Activated CD8-positive, alpha-beta memory T cell treated with anti-CD3 and anti-CD28 coated beads, Interleukin-2, amount 10 ng/mL, durations not matched to agents 7 days and 5 days (primary cell): ENCODE results near the gene SGSM1. TPM values are rescaled to one million over a fixed set of nuclear protein-coding genes. Genes with fewer than 3 reads are reported as not detected.

Experiments used
- ATAC-seq: fragments of 150-1000 bp; cut with Tn5 transposase; one replicate; pipeline ENCODE4 v1.10.0; 2021; ENCODE audit warnings: moderate library complexity
- CTCF ChIA-PET: fragments of 350-600 bp; sonication (Branson Sonifier 250); formaldehyde crosslinking; loops from one replicate; lab custom pipeline; 2021; ENCODE audit warnings: antibody characterized with exemption; lab: Charles Lee
- DNase-seq: peaks from one replicate; pipeline ENCODE4 v3.0.0-alpha.2; 2020
- H3K27ac Mint-ChIP-seq: one replicate; pipeline ENCODE4 v1.8.0; 2021; ENCODE audit warnings: mild to moderate bottlenecking, mixed read lengths
- H3K27me3 Mint-ChIP-seq: one replicate; pipeline ENCODE4 v1.8.0; 2021; ENCODE audit warnings: mixed read lengths
- H3K36me3 Mint-ChIP-seq: one replicate; pipeline ENCODE4 v1.8.0; 2021; ENCODE audit warnings: mild to moderate bottlenecking, mixed read lengths
- H3K4me1 Mint-ChIP-seq: one replicate; pipeline ENCODE4 v1.8.0; 2021; ENCODE audit warnings: mixed read lengths
- H3K4me3 Mint-ChIP-seq: one replicate; pipeline ENCODE4 v1.8.0; 2021; ENCODE audit warnings: mild to moderate bottlenecking, moderate library complexity, mixed read lengths
- H3K9me3 Mint-ChIP-seq: one replicate; pipeline ENCODE4 v1.8.0; 2022; ENCODE audit warnings: low read depth, mixed read lengths
- total RNA-seq, 2 experiments: library from RNA; stranded (reverse); gene quantifications; one replicate each; pipeline ENCODE4 v1.2.3, GENCODE V29; 2021

The SGSM1 gene
- total RNA-seq, 2 experiments from 2014 or later = 0.09 TPM

- no peak for ATAC-seq
- CTCF ChIA-PET = no interaction called here
- Mint-ChIP-seq H3K27me3 (peaks cover 38% of the 10 kb centered on the region), H3K9me3 (no peaks in the 10 kb centered on the region), H3K27ac (no peak overlapping the region), H3K36me3 (no peaks in the 10 kb centered on the region), H3K4me3 (no peak overlapping the region), H3K4me1 (peaks cover 8% of the 10 kb centered on the region)
- DNase-seq = no peak
Measured at GRCh38 chr22:24957043-24957442, 151.0 kb downstream of the SGSM1 start.

- Mint-ChIP-seq H3K4me1 (peaks cover 3% of the 10 kb centered on the region), H3K36me3 (no peaks in the 10 kb centered on the region), H3K27ac (no peak overlapping the region), H3K9me3 (no peaks in the 10 kb centered on the region), H3K27me3 (peaks cover 10% of the 10 kb centered on the region), H3K4me3 (no peak overlapping the region)
- DNase-seq (no peak), ATAC-seq (no peak)
- CTCF ChIA-PET = interaction anchor here (1.4 to 2.5 kb wide), 3 partner anchors 10 to 96 kb away, joined by 3 to 10 read pairs (median 7); no protein-coding TSS in a partner anchor
Measured at GRCh38 chr22:24961217-24961844, 155.3 kb downstream of the SGSM1 start.

- Mint-ChIP-seq H3K36me3 (no peaks in the 10 kb centered on the region), H3K4me1 (peaks cover 3% of the 10 kb centered on the region), H3K9me3 (no peaks in the 10 kb centered on the region), H3K27me3 (peaks cover 6% of the 10 kb centered on the region), H3K27ac (no peak overlapping the region), H3K4me3 (no peak overlapping the region)
- CTCF ChIA-PET = interaction anchor here (1.4 to 2.5 kb wide), 3 partner anchors 86 to 149 kb away, joined by 4 to 10 read pairs (median 7); no protein-coding TSS in a partner anchor
- DNase-seq = no peak
- no peak for ATAC-seq
Measured at GRCh38 chr22:24962094-24962493, 156.1 kb downstream of the SGSM1 start.

GRCh38 chr22:24962835-24963234 is 156.8 kb downstream of the SGSM1 start:
- no peaks in the 10 kb centered on the region for H3K36me3 Mint-ChIP-seq
- no peaks in the 10 kb centered on the region for H3K9me3 Mint-ChIP-seq
- no peak overlapping the region for H3K4me3 Mint-ChIP-seq
- CTCF ChIA-PET = interaction anchor here (0.7 to 2.5 kb wide), 4 partner anchors 17 to 149 kb away, joined by 4 to 10 read pairs (median 6); no protein-coding TSS in a partner anchor
- peaks cover 6% of the 10 kb centered on the region for H3K27me3 Mint-ChIP-seq
- peaks cover 3% of the 10 kb centered on the region for H3K4me1 Mint-ChIP-seq
- ATAC-seq (no peak), DNase-seq (no peak)
- no peak overlapping the region for H3K27ac Mint-ChIP-seq

- DNase-seq = no peak
- Mint-ChIP-seq H3K4me3 (no peak overlapping the region), H3K9me3 (no peaks in the 10 kb centered on the region), H3K4me1 (peaks cover 3% of the 10 kb centered on the region), H3K36me3 (no peaks in the 10 kb centered on the region), H3K27ac (no peak overlapping the region), H3K27me3 (peaks cover 6% of the 10 kb centered on the region)
- no peak for ATAC-seq
- CTCF ChIA-PET = no interaction called here
Measured at GRCh38 chr22:24964441-24964840, 158.4 kb downstream of the SGSM1 start.

GRCh38 chr22:24965822-24966626 is 160.0 kb downstream of the SGSM1 start:
- Mint-ChIP-seq H3K9me3 (no peaks in the 10 kb centered on the region), H3K27ac (no peak overlapping the region), H3K27me3 (peaks cover 3% of the 10 kb centered on the region), H3K4me1 (peaks cover 3% of the 10 kb centered on the region), H3K36me3 (no peaks in the 10 kb centered on the region), H3K4me3 (no peak overlapping the region)
- ATAC-seq (no peak), DNase-seq (no peak)
- CTCF ChIA-PET = interaction anchor here (1.3 to 1.7 kb wide), 2 partner anchors 15 to 83 kb away, joined by 5 to 6 read pairs; no protein-coding TSS in a partner anchor

GRCh38 chr22:24968066-24968561 is 162.1 kb downstream of the SGSM1 start:
- CTCF ChIA-PET = no interaction called here
- H3K27me3 Mint-ChIP-seq = peaks cover 17% of the 10 kb centered on the region

GRCh38 chr22:24969560-24970301 is 163.7 kb downstream of the SGSM1 start:
- Mint-ChIP-seq H3K9me3 (no peaks in the 10 kb centered on the region), H3K36me3 (no peaks in the 10 kb centered on the region), H3K27ac (no peak overlapping the region), H3K27me3 (peaks cover 13% of the 10 kb centered on the region), H3K4me1 (no peaks in the 10 kb centered on the region), H3K4me3 (no peak overlapping the region)
- ATAC-seq = no peak
- CTCF ChIA-PET = interaction anchor here (1.8 kb wide), 1 partner anchor 14 kb away, joined by 3 read pairs; no protein-coding TSS in a partner anchor
- DNase-seq = no peak

More at GRCh38 chr22:24968066-24968561, 162.1 kb downstream of the SGSM1 start:
- no peaks in the 10 kb centered on the region for H3K36me3 Mint-ChIP-seq
- H3K27ac Mint-ChIP-seq = no peak overlapping the region
- no peak overlapping the region for H3K4me3 Mint-ChIP-seq
- ATAC-seq (no peak), DNase-seq (no peak)
- no peaks in the 10 kb centered on the region for H3K9me3 Mint-ChIP-seq
- H3K4me1 Mint-ChIP-seq = peaks cover 3% of the 10 kb centered on the region

GRCh38 chr22:24972369-24972768 is 166.4 kb downstream of the SGSM1 start:
- ATAC-seq = no peak
- DNase-seq = no peak
- Mint-ChIP-seq H3K27ac (no peak overlapping the region), H3K36me3 (no peaks in the 10 kb centered on the region), H3K9me3 (no peaks in the 10 kb centered on the region), H3K27me3 (peaks cover 13% of the 10 kb centered on the region), H3K4me1 (peaks cover 2% of the 10 kb centered on the region), H3K4me3 (no peak overlapping the region)
- CTCF ChIA-PET = no interaction called here

- CTCF ChIA-PET = interaction anchor here (0.7 to 1.7 kb wide), 4 partner anchors 9 to 75 kb away, joined by 3 to 4 read pairs (median 4); no protein-coding TSS in a partner anchor
- no peak for DNase-seq
- no peaks in the 10 kb centered on the region for H3K36me3 Mint-ChIP-seq
Measured at GRCh38 chr22:24973872-24974271, 167.9 kb downstream of the SGSM1 start.

GRCh38 chr22:24975125-24975640 is 169.2 kb downstream of the SGSM1 start:
- DNase-seq = no peak

More at GRCh38 chr22:24973872-24974271, 167.9 kb downstream of the SGSM1 start:
- Mint-ChIP-seq H3K4me1 (peaks cover 2% of the 10 kb centered on the region), H3K27ac (no peak overlapping the region), H3K9me3 (no peaks in the 10 kb centered on the region), H3K4me3 (no peak overlapping the region), H3K27me3 (peaks cover 13% of the 10 kb centered on the region)
- ATAC-seq = no peak

GRCh38 chr22:24975813-24976341 is 169.9 kb downstream of the SGSM1 start:
- DNase-seq (no peak), ATAC-seq (no peak)
- no peak overlapping the region for H3K4me3 Mint-ChIP-seq
- H3K36me3 Mint-ChIP-seq = no peaks in the 10 kb centered on the region
- no peaks in the 10 kb centered on the region for H3K9me3 Mint-ChIP-seq
- peaks cover 2% of the 10 kb centered on the region for H3K4me1 Mint-ChIP-seq
- no peak overlapping the region for H3K27ac Mint-ChIP-seq
- peaks cover 19% of the 10 kb centered on the region for H3K27me3 Mint-ChIP-seq
- CTCF ChIA-PET = interaction anchor here (0.7 kb wide), 1 partner anchor 9 kb away, joined by 3 read pairs; no protein-coding TSS in a partner anchor

More at GRCh38 chr22:24975125-24975640, 169.2 kb downstream of the SGSM1 start:
- H3K27me3 Mint-ChIP-seq = peaks cover 18% of the 10 kb centered on the region
- no peaks in the 10 kb centered on the region for H3K9me3 Mint-ChIP-seq
- H3K4me1 Mint-ChIP-seq = peaks cover 2% of the 10 kb centered on the region
- H3K36me3 Mint-ChIP-seq = no peaks in the 10 kb centered on the region
- H3K27ac Mint-ChIP-seq = no peak overlapping the region
- no peak for ATAC-seq
- no peak overlapping the region for H3K4me3 Mint-ChIP-seq
- CTCF ChIA-PET = no interaction called here
